Skin of body (tissue), 2 donors: ENCODE measurements around the gene ZNF462. TPM values are rescaled to one million over a fixed set of nuclear protein-coding genes. Genes with fewer than 3 reads are reported as not detected.
"Not testable (repeated sequence)": the region's sequence is repeated elsewhere in the genome, so short reads cannot be mapped to it uniquely, and the experiment has no call there.

Experiments used
- DNase-seq: peaks from one replicate; lab custom pipeline; 2025; lab: John Stamatoyannopoulos, UW
- total RNA-seq: library from RNA; depleted of rRNA; stranded (reverse); fragments of >200 nt; gene quantifications from one replicate; pipeline ENCODE4 v1.2.3, GENCODE V29; 2014

ZNF462 gene
- 25.7 TPM for total RNA-seq

GRCh38 chr9:106862821-106863720 lies at the start of gene ZNF462:
Gene ZNF462, plus strand, starts transcription at chr9:106863166. Its CDS starts 60,218 bp downstream, at chr9:106923384.
- peak; percentile 81 for DNase-seq

GRCh38 chr9:106816524-106816923 lies 46.4 kb upstream of the ZNF462 start:
- no peak for DNase-seq

DNA sequence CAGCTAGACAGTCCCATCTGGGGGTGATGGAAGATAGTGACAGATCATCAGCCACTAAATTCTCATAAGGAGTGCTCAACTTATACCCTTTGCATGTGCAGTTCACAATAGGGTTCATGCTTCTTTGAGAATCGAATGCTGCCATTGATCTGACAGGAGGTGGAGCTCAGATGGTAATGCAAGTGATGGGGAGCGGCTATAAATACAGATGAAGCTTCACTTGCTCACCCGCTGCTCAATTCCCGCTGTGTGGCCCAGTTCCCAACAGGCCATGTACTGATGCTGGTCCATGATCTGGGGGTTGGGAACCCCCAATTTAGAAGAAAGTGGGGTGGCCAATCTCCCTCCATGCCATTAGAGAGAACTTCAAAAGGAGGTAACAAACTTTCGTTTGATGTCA lies 44.9 kb upstream of the ZNF462 start:
- no peak for DNase-seq

- no peak for DNase-seq
Observed at GRCh38 chr9:106820866-106821265, 42.1 kb upstream of the ZNF462 start.

DNA sequence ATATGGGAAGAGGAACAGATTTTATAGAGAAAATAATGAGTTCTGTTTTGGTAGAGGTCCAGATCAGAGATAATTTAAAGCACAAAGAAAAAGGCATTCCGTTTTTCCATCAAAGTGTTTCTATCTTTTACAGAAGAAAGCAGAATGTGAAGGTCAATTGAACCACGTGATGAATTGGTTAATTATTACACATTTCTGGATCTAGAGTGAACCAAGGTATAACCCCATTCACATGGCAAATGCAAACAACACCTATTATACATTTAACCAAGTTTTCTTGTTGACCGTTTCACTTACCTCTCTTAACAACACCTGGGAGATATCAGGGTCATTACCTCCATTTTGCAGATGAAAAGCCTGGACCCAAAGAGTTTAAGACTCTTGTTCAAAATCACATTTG lies 34.9 kb upstream of the ZNF462 start:
- no peak for DNase-seq

DNA sequence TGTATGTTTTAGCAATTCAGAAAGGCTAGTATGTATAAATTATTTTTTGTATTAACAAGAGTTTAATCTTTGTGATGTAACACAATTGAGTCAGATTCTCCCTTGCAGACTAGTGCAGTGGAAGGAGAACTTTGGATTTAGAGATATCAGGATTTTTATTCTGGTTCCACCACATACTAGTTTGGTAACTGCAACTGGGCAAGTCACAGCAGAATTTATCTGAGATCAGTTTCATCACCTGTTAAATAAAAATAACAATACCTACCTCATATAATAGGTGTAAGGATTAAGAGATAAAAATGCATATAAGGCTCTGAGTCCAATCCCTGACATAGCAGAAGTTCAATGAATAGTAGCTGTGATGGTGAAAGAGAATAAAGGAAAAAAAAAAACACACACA lies 34.0 kb upstream of the ZNF462 start:
- DNase-seq, result no peak

- DNase-seq, result no peak
Observed at GRCh38 chr9:106829666-106830408, 33.1 kb upstream of the ZNF462 start.

- no peak for DNase-seq
Observed at GRCh38 chr9:106830527-106831150, 32.3 kb upstream of the ZNF462 start.

DNA sequence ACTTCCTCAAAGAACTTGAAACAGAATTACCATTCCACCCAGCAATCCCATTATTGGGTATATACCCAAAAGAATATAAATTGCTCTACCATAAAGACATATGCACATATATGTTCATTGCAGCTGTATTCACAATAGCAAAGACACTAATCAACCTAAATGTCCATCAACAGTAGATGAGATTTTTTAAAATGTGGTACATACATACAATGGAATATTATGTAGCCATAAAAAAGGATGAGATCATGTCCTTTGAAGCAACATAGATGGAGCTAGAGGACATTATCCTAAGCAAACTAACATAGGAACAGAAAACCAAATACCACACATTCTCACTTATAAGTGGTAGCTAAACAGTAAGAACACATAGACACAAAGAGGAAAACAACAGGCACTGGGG lies 28.1 kb upstream of the ZNF462 start:
- no peak for DNase-seq

GRCh38 chr9:106835840-106836239 lies 27.1 kb upstream of the ZNF462 start:
- no peak for DNase-seq

- DNase-seq, result no peak
Observed at GRCh38 chr9:106843371-106843770, 19.6 kb upstream of the ZNF462 start.

- no peak for DNase-seq
Observed at GRCh38 chr9:106846307-106846706, 16.7 kb upstream of the ZNF462 start.

DNA sequence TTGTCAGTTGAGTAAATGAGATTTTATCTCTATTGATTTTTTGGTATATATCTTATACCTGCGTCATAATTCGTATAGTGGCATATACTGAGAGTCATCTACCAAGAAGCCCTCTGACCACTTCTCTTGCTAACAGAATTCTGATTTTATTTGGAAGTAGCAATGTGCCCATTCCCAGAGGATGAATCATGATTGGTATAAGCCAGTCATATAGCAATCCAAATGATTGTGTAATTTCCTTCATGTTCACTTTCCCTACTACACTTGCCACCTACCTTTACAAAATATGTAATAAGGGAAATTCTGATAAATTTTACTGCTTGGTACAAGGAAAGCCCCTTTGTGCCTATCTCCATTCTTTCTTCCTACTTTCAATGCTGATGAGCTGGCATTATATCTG lies 16.1 kb upstream of the ZNF462 start:
- no peak for DNase-seq

DNA sequence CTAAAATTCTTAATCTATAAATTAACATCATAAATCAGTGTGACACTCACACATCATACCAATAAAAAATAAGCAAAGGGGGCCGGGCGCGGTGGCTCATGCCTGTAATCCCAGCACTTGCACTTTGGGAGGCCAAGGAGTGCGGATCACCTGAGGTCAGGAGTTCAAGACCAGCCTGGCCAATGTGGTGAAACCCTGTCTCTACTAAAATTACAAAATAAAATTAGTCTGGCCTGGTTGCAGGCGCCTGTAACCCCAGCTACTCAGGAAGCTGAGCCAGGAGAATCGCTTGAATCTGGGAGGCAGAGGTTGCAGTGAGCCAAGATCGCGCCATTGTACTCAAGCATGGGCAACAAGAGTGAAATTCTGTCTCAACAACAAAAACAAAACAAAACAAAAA lies 11.3 kb upstream of the ZNF462 start:
- DNase-seq, result not testable (repeated sequence)

DNA sequence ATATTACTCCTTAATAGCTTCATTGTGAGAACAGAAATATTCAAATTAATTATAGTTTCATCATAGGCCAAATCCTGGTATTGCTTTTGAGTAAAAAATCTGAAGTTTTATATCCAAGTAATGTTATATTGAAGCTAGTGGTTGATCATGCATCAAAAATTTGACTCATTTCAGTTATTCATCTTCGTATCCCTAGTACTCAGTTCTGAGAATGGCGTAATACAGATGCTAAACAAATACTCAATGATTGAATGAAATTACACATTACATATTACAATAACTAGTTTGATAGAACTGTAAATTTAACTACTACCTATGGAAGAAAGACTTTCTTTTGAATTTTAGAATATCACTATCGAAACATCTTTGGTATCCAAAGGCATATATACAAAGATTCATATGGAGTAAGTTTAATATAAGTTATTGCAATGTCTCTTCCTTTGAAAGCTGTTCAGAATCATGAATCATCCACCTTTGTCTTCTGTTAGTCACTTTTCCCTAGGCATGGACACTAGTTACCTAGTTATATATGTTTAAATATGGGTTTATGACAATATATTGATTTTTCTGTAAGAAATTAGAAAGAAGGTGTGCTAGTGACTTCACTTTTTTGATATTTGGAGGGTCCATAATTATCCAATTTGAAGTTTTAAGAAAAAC lies 5.0 kb upstream of the ZNF462 start:
- no peak for DNase-seq

DNA sequence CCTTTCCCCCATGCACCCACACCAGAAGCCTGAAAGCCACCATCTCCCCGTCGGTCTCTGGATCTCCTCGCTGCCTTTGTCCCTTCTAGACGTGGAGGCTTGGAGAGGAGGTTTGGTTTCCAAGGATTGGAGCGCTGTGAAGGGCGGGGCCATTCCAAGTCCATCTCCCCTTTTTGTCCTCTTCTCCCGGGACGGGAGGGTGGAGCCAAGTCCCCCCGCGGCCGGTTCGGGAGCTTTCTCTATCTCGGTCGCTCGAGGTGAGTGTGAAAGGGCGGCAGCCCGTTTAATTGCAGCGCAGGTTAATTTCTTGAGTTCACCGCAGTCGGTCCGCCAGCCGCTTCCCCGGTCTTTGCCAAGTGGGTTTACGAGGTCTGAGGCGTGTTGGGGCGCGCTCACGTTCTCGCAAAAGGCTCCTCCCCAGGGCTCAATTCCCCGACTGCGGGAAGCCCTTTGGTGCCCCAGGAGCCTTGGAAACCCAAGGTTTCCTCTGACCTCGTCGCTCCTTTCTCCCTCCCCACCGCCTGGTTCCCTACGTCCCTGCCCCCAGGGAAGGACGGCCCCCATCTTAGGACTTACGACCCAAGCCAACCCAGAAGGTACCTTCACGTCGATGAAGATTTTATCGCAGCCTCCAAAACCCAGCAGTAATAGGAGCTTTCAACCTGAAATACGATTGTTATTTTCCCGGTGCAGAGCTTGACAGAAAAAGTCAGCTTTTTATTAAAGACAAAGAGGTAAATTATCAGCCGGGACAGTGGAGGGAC lies 2.8 kb upstream of the ZNF462 start:
- DNase-seq, result no peak

DNA sequence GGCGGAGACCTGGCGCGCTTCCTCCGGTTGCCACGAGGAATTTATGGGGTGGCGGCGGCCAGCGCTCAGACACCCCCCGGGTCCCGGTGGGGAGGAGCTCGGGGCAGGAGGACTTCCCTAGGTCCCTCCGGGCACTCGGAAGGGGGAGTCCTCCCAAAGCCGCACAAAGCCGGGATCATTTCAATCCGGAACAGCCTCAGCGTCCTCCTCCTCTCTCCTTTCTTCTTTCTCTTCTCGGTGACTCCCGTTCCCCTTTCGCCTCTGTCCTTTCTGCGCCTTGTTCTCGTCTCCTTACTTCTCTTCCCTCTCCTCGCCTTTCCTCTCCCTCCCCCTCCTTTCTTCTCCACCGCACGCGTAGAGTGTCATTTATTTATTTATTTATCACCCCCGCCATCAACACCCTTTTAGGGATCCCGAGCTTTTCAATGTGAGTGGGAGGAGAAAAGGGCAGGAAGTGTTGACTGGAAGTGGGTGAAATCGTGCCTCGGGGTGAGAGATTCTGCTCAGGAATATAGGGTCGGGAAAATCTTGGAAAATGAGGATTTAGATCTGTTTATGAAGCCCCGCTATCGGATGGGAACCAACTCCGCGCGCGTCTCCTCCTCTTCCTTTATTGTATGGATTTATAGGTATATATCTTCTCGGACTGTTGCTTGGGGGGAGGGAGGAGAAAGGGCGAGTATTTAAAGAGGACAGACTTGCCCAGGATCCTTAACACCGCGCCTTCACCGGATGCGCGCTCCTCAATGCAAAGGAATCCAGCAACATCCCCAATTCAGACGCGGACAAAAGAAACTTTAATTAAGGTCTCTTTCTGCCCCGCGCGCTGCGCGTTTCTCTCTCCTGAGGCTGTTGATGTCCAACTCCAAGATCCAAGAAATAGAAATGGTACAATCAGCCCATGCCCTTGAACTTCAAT lies 2.0 kb upstream of the ZNF462 start:
- DNase-seq, result peak; percentile 50

- DNase-seq, result peak; percentile 55
Observed at GRCh38 chr9:106861640-106862109, 1.3 kb upstream of the ZNF462 start.

DNA sequence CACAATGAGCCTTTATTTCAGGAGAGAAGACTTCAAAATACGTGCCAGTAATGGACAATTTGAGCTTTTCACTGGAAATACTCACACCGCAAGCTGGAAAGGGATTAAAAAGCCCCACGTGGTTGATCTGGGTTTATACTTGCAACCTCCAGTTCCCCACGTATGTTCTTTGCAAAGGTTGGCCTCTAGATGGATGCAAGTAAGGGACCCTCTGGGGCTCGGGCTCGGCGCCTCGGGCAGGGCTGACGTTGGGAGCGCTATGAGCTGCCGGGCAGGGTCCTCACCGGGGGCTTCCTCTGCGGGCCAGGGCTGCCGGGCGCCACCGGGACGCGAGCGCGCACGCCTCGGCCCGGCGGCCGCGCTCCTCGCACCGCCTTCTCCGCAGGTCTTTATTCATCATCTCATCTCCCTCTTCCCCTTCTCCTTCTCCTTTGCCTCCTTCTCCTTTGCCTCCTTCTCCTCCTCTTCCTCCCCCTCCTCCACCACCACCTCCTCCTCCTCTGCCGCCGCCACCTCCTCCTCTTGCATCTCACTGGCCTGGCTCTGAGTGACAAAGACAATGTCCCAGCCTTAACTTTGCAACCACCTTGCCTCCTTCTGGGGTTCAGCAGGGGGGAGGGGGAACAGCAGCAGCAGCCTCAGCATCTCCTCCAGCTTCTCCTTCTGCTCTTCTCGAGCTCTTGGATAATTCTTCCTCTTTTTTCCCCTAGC lies 701 bp upstream of the ZNF462 start:
- DNase-seq, result peak; percentile 55
